HG02840 (cell line): Measurements from ENCODE around the gene DGKQ.

Experiments
- ATAC-seq: cut with Tn5 transposase; IDR thresholded peaks from one replicate; pipeline ENCODE4 v1.9.1; 2021; ENCODE audit warnings: mild to moderate bottlenecking, moderate library complexity, moderate number of reproducible peaks; ENCODE audit not compliant: unreplicated experiment, low FRiP score

DGKQ gene

DNA sequence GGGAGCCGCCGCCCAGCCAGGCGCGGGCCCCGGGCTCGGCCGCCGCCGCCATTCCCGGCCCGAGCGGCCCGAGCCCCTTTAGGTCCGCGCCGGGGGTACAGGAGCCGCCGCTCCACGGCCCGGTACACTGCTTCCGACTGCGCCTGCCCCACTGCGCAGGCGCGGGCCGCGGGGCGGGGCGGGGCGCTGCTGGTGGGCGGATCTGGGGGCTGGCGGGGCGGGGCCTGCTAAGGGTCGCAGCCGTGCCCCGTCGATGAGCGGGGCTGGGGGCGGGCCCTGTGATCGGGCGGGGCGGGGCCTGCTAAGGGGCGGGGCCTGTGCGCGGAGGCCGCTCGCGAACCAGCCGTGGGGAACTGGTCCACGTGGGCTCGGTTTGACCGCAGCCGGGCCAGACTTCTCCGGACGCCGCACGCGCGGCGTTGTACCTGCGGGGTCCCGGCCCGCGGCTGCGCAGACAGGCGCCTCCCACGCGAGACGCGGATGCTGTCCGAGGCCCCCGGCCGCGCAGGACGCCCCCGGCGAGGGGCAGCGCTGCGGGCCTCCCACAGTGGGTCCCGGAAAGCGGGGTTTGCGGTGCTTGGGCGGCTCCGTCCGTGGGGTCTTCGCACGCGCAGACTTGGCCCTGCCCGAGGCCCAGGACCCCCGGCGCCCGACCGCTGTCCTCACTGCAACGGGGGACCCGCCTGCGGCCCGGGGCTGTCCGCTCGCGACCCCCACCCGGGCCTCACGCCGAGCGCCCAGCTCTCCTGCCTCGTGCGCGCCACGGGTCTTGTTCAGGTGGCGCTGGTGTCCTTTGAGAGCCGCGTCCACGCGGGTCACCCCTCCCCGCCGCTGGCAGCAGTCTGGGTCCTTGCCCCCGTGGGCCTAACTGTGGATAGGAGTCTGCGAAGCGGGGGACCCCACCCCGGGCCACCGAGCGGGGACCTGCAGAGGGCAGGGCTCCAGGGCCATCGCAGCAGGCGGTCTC lies at the start of gene DGKQ:
DGKQ (minus strand) TSS at position 139 of the 967 bp plus-strand sequence; CDS start at position 52, 87 bp downstream.
- peak; percentile 43 for ATAC-seq

GRCh38 chr4:1022739-1023066 lies 49.3 kb upstream of the DGKQ start:
- no peak for ATAC-seq

- no peak for ATAC-seq
Measured at GRCh38 chr4:1022051-1022738, 48.8 kb upstream of the DGKQ start.

- peak; percentile 60 for ATAC-seq
Measured at GRCh38 chr4:1021386-1022050, 48.1 kb upstream of the DGKQ start.

DNA sequence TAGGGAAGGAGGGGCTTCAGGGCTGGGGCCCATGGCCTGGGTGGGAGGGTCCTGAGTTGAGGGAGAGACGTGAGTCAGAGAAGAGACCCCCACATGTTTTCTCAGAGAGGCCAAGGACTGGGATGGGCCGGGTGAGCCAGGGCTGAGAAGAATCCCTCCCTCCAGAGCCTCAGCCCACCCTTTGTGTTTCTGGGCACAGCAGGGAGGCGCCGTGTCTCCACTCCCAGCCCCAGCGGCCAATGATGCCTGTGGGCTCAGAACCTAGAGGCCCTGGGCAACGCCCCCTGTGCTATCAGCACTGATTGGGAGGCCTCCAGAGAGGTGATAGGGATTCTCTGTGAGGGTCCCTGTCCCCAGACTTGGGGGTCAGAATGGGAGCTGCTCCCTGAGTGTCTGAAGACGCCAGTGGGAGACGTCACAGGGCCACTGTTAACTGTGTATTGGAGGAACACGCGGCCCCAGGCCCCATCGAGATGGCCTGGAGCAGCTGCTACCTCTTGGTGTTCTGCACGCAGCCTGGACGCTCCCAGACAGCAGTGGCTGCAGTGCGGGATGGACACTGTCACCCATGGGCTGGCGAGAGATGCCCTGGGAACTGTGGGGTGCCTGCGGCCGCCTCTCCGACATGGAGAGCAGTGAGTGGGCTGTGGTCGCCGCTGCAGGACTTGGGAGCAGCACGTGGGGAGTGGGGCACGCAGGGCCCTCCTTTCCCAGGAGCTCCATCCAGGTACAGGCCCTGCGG lies 46.5 kb upstream of the DGKQ start:
- no peak for ATAC-seq

- no peak for ATAC-seq
Measured at GRCh38 chr4:1019320-1019719, 46.0 kb upstream of the DGKQ start.

DNA sequence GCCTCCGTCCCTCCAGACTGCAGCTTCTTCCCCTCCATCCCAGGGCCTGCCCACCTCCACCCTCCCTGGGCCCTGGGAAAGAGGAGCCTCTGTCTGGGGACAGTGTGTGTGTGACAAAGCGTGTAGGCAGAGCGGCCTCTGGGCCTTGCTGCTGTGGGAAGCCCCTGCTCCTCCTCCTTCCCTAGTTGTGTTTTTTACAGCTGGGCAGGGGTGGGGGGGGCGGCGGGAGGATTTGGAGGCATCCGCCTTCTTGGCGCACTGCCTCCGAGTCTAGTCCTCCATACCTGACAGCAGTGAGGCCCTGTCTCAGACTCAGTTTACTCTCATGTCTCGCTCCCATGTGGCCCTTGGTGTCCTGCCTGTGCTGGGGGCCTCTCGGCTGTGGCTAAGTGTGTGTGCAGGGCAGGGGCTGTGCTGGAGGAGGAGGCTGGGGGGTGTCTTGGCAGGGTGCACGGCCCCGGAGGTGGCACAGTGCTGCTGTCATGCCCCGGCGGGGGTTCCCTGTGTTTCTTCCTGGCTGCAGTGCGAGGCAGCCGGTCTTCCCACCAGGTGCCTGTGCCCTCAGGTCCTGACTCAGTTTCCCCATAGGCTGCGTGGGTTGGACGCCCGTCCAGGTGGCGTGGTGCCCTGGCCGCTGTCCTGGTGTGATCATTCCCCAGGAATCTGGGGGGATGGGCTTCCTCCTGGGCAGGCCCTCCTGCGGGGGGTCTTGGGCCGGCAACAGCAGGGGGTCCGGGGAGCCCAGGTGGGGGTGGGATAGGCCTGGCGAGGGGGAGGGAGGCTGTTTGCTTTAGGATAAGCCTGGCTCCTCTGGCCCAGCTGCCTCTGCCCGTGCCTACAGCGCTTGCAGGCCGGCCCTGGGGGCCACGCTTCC lies 45.0 kb upstream of the DGKQ start:
- ATAC-seq = no peak

- no peak for ATAC-seq
Measured at GRCh38 chr4:1017706-1018105, 44.3 kb upstream of the DGKQ start.

GRCh38 chr4:1017211-1017610 lies 43.8 kb upstream of the DGKQ start:
- ATAC-seq = no peak

- no peak for ATAC-seq
Measured at GRCh38 chr4:1015746-1016145, 42.4 kb upstream of the DGKQ start.

GRCh38 chr4:1015179-1015578 lies 41.8 kb upstream of the DGKQ start:
- no peak for ATAC-seq

- ATAC-seq = no peak
Measured at GRCh38 chr4:1014291-1015167, 41.2 kb upstream of the DGKQ start.

GRCh38 chr4:1013225-1014073 lies 40.1 kb upstream of the DGKQ start:
- ATAC-seq = no peak

DNA sequence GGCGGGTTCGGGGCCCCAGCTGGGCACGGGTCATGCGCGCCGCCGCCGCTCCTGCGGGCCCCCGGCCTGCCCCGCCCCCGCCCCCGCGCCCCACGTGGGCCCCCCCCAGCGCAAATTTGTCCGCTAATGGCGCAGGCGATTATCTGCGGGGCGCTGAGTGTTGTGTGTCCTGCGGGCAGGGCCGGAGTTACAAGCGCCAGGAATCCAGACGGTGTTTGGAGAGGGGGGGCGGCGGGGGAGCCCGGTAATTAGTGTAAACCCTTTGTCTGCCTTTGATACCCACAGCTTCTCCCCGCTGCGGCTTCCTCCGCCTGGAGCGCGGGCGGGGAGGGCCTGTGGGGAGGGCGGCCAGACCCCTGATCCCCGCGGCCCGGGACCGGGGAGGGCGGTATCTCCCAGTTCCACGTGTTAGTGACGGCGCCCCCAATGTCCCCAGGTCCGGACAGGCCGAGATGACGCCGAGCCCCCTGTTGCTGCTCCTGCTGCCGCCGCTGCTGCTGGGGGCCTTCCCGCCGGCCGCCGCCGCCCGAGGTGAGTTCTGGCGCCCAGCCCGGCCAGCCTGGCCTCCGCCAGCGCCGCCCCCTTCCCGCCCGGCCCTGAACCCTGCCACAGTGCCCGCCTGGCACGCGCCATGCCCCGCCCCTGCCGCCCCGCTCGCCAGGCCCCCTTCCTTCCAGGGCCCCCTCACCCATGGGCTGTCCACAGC lies 38.8 kb upstream of the DGKQ start:
- no peak for ATAC-seq

DNA sequence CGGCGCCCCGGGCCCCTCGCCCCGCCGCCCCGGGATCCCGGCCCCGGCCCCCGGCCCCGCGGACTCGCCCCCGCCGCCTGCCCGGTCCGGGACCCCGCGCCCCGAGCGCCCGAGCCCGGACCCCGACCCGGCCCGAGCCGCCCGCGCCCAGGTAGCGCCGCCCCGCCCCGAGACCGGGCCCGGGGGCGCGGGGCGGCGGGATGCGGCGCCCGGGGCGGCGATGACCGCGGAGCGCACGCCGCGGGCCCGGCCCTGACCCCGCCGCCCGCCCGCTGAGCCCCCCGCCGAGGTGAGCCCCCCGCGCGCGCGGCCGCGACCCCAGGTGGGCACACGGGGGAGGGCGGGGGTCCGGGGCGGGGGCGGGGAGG lies 38.3 kb upstream of the DGKQ start:
- ATAC-seq = no peak

GRCh38 chr4:1011022-1011665 lies 37.8 kb upstream of the DGKQ start, which contains the start of gene FGFRL1:
Gene FGFRL1, plus strand, starts transcription at chr4:1011626. Its CDS starts 860 bp downstream, at chr4:1012486.
- ATAC-seq = no peak
